ENCODE results near the gene PITPNC1. TPM values are rescaled to one million over a fixed set of nuclear protein-coding genes. Genes with fewer than 3 reads are reported as not detected.
"Not testable (repeated sequence)": the region's sequence is repeated elsewhere in the genome, so short reads cannot be mapped to it uniquely, and the experiment has no call there.

The PITPNC1 gene
- total RNA-seq, 1 experiment from 2014 or later: 23.6 TPM

DNA sequence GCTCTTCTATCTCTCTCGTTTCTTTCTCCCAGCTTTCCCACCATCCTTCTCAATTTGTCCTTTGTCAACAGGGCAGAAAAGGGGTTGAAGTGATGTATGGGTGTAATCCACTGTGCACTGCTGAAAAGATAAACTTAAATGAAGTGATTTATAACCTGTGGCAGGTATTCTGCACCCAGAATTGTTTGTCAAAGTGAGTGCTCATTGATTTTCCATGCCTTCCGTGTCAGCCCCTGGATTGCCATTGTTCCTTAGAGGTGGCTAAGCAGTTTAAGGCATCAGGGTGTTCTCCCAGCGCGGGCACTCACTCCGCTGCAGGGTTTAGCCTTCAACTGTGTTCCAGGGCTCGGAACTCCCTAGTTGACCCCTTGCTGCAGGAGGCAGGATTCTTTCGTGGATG is 82.9 kb downstream of the PITPNC1 start:
- DNase-seq (ENCODE audit: low read depth): no peak

DNA sequence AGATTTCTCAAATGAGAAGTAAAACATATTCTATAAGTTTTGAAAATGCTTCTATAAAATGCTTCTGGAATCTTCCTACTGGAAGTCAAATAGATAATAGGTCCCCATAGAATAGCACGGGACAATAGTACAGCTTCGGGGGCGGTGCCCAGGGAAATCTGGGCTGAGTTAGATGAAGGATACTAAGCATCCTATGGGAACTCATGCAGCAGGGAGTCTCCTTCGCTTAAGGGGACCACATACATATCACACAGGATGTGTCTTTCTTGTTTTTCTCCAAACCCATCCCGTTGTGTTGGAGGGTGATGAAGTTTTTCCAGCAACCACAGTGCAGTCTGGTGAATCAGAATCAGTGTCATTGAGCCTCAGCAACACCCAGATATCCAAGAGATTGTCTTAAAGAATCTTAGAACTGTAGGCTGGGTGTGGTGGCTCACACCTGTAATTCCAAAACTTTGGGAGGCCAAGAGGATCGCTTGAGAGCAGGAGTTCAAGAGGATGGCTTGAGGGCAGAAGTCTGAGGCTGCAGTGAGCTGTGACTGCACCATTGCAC is 84.2 kb downstream of the PITPNC1 start:
- no peak for DNase-seq (ENCODE audit: low read depth)

DNA sequence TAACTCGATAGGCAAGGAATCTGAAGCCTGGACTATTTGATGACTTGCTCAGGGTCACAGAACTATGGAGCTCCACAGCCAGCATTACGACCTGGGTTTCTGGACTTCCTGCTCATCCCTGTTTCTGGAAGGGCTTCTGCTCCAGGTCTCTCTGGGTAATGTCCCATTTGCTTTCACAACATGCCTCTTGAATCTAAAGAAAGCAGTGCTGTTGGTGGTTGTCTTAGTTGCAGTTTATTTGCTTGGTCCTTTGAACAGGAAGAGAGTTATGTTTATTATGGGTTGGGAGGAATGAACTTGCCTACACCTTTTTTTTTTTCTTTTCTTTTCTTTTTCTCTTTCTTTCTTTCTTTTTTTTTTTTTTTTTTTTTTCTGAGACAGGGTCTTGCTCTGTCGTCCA is 84.8 kb downstream of the PITPNC1 start:
- no peak for DNase-seq (ENCODE audit: low read depth)

DNA sequence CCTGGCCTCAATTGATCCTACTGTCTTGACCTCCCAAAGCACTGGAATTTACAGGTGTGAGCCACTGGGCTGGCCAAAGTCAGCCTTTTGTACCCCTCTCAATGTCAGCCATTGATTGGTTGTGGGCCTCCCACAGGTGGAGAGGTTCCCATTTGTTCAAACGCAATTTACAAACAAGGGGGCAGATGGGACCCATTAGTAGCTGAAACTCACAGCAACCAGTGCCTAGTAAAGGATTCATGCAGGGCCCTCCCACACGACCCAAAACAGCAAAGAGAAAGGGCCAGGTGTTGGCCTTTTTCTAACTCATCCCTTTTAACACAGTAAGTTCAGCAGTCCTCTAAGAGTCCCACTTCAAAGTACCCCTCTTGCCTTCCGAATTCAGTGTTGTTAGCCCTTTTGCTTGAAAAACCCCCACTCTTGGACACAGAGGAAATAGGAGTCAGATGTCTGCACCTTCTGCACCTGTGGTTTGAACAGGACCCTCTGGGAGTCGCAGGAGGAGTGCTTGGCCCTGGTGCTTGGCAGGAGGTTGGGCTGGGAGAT is 89.2 kb downstream of the PITPNC1 start:
- no peak for DNase-seq (ENCODE audit: low read depth)

DNA sequence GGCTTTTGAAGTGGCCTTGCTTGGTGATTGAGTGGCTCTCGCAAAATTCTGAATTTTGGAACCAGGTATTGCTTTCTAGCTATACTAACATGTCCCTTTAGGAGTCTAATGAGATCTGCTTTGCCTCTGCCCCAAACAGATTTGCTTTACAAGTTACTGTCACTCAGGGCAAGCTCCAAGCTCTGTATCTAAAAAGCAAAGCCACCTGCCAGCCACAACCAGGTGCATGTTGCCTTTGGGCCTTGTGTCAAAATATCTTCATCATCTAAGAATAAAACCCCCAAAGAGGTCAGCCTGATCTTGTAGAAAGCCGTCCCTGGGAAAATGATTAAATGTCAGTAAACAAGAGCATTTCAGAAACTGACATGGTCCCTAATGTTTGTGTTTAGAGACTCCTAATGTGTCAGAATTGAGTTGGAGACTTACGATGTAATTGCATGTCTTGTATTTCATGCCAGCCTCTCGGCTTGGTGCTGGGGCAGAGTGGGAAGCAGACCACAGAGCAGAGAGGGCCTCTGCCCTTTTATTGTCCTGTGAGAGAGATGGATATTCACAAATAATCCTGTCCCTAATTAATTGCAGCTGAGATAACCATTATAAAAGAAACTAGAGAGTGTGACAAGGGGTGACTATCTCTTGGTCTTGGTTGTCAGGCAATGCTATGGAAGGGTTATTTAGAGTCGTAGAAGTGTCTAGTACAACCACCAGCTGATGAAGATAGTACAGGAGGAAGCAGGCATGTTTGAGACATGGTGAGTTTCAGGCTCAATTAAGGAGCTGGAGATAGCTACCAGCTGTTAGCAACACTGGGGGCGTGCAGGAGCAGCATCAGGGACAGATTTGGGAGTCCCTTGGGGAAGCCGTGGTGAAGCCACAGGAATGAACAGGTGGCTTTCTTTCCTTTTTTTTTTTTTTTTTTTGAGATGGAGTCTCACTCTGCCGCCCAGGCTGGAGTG is 90.7 kb downstream of the PITPNC1 start:
- DNase-seq (ENCODE audit: low read depth): no peak

DNA sequence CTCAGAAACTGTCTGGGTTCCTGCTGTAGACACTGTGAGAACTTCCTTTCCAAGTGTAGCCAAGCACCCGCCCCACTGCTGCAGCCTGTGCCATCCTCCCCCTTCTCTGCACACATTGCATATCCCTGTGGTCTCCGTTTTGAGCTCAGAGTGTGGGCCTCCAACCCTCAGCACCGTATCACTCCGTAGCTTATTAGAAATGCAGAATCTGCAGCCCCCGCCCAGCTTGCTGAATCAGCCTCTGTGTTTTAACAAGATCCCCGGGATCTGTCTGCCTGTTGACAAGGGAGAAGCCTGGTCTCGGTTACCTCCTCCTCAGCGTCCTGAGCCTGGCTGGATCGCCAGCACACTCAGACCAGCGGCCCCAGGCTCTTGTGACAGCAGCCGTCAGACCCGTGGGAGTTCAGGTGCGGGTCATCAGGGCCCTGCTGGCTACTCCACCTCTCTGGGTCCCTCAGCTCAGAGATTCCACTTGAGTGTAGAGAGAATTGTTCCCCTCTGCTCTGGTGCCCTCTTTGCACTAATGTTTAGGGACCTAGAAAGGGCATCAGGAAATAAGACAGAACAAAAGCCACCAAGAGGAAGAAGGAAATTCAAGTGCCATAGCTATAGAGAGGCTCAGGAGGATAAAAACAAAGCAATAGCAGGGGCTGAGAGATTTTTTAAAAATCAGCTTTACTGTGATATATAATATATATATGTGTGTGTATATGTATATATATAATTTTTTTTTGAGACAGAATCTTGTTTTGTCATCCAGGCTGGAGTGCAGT is 92.3 kb downstream of the PITPNC1 start:
- peak; percentile 28 for DNase-seq (ENCODE audit: low read depth)

DNA sequence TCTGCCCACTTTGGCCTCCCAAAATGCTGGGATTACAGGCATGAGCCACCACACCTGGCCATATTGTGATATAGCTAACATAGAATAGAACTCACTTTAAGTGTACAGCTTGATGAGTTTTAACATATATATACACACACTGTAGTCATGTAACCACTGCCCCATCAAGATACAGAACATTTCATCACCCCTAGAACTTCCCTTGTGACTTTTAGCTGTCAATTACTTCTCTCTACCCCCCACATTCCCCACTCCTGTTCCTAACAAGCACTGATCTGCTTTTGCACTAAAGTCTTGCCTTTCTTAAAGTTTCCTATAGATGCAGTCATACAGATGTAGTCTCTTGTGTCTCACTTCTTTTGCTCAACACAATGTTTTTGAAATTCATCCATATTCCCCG is 93.1 kb downstream of the PITPNC1 start:
- DNase-seq (ENCODE audit: low read depth): no peak

DNA sequence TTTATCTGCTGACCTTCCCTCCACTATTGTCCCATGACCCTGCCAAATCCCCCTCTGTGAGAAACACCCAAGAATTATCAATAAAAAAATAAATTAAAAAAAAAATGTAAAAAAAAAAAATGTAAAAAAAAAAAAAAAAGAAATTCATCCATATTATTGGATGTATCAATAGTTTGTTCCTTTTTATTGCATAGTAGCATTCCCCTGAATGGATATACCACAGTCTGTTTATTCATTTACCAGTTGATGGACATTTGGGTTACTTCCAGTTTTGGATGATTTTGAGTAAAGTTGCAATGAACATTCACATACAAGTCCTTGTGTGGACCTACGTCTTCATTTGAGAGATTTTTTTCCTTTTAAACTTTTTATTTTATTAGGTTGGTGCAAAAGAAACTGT is 94.0 kb downstream of the PITPNC1 start:
- DNase-seq (ENCODE audit: low read depth): no peak

DNA sequence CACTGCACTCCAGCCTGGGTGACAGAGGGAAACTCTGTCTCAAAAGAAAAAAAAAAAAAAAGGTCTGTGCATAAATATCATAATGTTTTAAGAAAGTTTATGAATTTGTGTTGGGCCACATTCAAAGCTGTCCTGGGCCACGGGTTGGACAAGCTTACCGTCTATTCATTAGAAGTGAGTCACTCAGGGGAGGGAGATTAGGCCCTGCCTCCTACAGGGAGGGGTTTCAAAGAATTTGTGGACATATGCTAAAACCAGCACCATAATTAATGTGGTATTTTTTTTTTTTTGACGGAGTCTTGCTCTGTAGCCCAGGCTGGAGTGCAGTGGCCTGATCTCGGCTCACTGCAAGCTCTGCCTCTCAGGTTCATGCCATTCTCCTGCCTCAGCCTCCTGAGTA is 95.5 kb downstream of the PITPNC1 start:
- DNase-seq (ENCODE audit: low read depth): peak; percentile 57

DNA sequence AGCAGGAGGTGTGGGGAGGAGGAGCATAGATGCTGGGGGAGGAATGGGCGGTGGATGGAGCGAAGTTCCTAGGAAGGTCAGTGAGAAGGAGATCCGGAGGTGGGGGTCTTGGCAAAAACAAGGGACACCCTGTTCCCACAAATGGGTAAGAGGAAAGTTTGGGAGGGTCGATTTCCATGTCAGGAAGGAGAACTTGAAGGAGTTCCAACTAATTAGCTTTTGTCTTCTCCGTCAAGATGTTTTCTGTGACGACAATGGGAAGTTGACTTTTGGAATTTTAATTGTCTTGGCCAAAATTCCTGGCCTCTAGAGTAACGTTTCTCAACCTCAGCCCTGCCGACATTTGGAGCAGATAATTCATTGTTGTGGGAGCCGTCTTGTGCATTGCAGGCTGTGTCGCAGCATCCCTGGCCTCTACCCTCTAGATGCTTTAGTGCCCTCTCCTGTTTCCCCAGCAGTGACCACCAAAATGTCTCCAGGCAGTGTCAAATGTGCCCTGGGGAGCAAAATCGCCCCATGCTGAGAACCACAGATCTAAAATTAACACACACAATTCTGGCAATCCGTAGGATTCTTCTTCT is 97.1 kb downstream of the PITPNC1 start:
- peak; percentile 86 for DNase-seq (ENCODE audit: low read depth)

DNA sequence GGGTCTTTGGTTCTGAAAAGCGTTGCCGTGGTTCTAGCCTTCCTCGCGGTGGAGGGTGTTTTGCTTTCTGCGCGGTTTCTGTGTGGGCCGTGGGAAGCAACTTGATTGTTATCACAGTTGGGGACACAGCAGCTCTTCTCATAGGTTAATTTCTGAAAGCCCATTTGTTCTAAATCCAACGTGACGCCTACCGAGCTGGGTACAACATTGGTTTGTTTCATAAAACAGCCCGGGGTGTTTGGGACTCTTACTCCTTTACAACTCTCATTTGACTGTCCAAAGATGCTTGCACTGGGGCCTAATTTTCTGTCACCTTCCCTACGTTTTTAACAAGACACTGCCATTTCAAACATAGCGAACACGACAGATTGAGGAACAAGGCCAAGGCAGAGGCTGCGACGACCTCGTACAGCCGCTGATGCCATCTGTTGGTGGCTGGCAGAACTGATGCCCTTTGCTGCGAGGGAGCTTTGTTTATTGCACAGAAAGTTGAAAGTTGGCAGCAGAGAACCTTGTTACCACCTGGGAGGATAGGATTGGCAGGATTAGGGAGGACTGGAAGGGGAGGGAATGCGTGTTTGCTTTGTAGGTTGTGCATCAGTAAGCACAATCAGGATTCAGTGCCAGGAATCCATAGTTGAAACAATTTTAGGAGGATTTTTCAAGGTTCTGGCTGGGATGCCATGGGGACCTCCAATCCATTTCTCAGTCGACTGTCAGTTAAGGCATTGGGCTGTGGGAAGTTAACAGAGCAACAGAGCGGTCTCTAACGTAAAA is 98.3 kb downstream of the PITPNC1 start:
- peak; percentile 77 for DNase-seq (ENCODE audit: low read depth)

DNA sequence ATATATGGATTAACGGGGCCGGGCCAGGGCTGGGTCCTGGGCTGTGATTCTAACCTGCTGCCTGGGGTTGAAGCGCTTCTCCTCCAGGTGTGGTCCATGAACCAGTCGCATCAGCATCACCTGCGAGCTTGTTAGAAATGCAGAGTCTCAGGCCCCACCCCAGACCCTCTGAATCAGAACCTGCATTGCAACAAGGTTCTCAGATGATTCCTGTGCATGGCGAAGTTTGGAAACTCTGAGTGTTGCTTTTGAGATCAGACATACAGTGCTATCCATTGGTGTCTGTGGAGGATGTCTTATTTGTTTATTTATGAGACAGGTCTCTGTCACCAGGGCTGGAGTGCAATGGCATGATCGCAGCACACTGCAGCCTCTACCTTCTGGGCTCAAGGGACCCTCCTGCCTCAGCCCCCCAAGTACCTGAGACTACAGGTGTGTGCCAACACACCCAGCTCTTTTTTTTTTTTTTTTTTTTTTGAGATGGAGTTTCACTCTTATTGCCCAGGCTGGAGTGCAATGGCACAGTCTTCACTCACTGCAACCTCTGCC is 99.8 kb downstream of the PITPNC1 start:
- DNase-seq (ENCODE audit: low read depth): no peak

DNA sequence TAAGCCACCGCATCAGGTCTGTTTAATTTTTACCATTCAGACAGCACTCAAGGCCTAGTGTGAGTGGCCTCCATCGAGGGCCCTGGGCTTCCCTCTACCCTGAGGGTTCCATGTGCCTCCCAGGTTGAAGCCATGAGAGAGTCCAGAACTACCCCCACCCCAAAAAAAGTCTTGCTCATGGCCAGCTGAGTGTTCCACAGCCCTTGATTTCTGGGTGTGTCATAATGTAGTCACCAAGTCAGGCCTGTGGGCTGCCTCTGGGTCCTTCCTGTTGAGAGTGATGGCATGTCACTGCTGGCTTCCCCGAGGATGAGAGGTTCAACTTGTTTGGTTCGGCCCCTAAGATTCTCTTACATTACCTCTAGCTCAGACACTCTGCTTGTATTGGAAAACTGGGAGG is 100.6 kb downstream of the PITPNC1 start:
- peak; percentile 86 for DNase-seq (ENCODE audit: low read depth)

DNA sequence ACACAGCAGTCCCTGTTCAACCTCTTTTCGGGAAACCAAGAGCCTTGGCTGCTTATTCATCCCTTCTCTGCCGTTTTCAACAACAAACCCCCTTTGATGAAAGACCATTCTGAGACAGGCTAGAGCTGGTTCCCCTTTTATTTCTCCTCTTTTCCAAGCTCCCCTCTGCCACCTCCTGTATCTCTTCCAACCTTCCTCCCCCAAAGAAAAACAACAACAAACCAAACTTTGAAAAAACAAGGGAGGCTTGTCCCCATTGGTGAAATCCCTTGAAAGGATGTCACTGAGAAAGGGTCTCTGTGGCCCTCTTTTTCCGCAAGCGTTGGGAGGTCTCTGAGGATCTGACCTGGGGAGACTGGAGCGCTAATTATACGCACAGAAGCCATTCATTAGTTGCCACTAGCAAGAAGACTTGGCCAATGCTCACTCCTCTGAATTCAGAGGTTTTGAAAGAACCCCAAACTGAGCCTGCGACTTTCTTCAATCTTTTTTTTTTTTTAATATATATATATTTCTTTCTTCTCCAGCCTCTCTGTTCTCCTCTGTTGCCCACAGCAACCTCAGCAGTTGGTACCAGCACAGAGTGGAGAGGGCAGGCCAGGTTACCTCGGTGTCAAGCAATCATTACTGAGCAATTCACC is 101.4 kb downstream of the PITPNC1 start:
- peak; percentile 42 for DNase-seq (ENCODE audit: low read depth)

DNA sequence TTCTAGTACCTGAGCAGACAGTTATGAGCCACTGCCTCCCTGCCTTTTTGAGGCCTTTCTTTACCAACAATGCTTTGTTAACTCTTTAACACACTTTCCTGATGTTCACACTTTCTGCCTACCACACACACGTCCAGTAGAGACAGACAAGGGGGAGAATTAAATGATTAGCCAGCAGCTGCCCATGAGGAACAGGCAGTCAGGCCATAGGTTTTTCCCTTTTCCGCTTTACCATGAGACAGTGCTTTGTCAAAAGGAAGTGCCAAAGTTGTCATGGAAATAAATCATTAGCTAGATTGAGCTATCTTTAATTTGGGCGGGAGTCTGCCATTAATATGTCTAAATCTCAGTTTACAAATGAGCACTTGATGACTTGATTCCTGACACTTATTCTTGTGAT is 102.1 kb downstream of the PITPNC1 start:
- no peak for DNase-seq (ENCODE audit: low read depth)

DNA sequence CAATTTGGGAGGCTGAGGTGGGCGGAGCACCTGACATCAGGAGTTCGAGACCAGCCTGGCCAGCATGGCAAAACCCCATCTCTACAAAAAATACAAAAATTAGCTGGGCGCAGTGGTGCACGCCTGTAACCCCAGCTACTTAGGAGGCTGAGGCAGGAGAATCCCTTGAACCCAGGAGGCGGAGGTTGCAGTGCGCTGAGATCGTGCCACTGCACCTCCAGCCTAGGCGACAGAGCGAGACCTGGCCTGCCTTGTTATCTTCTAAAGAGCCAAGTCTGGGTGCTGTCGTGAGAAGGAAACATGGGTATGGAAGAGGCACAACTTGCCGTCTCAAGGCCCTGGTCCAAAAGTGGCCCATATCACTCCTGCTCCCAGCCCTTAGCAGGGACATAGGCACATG is 103.9 kb downstream of the PITPNC1 start:
- DNase-seq (ENCODE audit: low read depth): not testable (repeated sequence)

DNA sequence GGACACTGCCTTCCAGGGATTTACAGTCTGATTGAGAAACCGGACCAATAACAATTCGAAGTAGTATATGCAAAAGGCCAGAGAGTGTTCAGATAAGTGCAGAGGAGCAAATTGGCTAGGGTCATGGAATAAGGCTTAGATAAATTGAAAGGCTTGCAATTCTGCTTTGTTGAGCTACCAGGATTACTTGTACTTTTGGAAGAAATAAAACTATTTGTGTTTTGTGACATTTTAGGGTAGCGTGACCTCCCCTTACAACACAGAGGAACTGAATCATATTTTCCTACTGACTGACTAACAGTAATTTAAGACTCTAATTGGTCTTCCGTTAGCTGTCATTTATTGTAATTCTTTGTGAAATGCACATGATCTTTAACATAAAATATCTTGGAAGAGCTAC is 104.7 kb downstream of the PITPNC1 start:
- peak; percentile 70 for DNase-seq (ENCODE audit: low read depth)

DNA sequence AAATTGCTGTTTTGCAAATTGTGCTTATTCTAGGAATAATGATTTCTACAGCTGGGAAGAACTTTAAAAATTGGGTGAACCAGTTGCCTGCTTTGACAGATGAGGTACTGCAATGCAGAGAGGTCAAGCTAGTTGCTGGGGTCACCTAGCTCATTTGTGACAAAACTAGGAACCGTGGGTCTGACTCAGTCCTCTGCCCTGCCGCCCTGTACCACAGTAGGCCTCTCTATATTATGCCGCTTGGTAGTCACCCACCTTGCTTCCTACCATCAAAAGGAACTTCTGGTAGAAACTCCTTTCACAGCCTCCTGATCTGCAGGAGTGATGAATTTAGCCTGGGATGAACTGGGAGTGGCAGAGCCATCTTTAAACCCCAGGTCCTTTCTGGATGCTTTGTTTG is 105.7 kb downstream of the PITPNC1 start:
- no peak for DNase-seq (ENCODE audit: low read depth)

DNA sequence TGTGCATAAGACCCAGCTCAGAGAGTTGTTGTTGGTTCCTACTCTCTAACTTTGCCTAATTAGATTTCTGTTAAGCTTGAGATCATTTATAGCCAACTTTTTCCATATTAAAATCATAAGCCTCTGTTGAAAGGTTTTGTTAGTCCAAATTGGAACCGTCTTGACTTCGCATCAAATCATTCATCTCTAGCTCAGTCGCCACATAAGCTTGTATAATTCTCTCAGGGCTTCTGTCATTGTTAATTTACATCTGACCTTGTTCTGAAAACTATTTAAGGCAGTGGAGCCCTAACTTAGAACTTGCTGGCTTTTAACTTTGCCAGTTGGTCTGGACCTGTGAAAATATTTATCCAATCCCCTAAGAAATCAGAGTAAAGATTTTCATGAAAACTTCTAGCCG is 107.2 kb downstream of the PITPNC1 start:
- DNase-seq (ENCODE audit: low read depth): no peak

DNA sequence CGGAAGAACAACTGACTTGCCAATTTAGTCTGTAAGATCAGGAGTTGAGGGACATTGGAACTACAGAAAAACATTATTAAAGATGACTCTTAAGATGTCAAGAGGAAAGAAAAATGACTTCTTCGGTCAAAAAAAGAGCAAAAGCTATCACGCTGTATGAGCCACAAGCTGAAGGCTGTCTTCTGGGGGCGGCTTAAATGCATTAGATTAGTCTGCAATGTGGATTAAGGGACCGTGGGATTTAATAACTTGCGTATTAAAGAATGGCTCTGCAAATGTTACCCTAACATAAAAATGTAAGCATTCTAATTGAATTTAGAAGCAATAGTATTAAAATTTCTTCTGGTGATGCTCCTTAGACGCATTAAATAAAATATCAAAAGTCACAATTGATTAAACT is 108.6 kb downstream of the PITPNC1 start:
- no peak for DNase-seq (ENCODE audit: low read depth)

Measured in RPMI7951 (cell line).